ENCODE results near the gene SINHCAF. TPM values are rescaled to one million over a fixed set of nuclear protein-coding genes. Genes with fewer than 3 reads are reported as not detected.
A peak's percentile ranks its signal among the peaks of the same experiment; 100 is the strongest.

SINHCAF gene
- total RNA-seq, 1 donor from 2014 or later: 60.4 TPM

DNA sequence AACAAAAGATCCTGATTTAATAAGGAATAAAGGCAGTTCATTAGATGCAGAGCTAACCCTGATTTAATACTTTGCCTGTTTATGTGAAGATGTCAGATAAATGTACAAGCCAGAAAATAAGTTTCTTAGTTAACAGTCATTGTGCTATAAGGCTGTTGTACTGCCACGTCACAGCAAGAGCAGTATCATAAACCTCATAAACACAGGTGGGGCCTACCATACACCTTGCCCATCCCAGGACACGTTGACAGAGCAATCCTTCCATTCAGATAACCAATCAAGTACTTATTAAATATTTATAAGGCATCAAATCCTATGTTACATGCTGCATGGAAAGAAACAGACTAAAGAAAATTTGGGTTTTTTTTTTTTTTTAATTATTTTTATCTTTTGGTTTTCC lies 36.5 kb downstream of the SINHCAF start:
- Histone ChIP-seq H3K4me3 (no peak overlapping the region), H3K27ac (no peak overlapping the region), H3K4me1 (no peaks in the 10 kb centered on the region), H3K36me3 (peaks cover 0 to 56% of the 10 kb centered on the region in 2 donors), H3K9me3 (no peaks in the 10 kb centered on the region), H3K27me3 (no peaks in the 10 kb centered on the region)
- DNase-seq (ENCODE audit: extremely low spot score in 2 of 2): no peak
- TF ChIP-seq, protein P1, sequence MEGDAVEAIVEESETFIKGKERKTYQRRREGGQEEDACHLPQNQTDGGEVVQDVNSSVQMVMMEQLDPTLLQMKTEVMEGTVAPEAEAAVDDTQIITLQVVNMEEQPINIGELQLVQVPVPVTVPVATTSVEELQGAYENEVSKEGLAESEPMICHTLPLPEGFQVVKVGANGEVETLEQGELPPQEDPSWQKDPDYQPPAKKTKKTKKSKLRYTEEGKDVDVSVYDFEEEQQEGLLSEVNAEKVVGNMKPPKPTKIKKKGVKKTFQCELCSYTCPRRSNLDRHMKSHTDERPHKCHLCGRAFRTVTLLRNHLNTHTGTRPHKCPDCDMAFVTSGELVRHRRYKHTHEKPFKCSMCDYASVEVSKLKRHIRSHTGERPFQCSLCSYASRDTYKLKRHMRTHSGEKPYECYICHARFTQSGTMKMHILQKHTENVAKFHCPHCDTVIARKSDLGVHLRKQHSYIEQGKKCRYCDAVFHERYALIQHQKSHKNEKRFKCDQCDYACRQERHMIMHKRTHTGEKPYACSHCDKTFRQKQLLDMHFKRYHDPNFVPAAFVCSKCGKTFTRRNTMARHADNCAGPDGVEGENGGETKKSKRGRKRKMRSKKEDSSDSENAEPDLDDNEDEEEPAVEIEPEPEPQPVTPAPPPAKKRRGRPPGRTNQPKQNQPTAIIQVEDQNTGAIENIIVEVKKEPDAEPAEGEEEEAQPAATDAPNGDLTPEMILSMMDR (IDR thresholded peaks at IDR 0.05): no peak
- TF ChIP-seq POLR2AphosphoS5 (IDR thresholded peaks at IDR 0.05; ENCODE audit: insufficient read depth in 1 of 2, low read depth in 1 of 2) (no peak), POLR2A (IDR thresholded peaks at IDR 0.05) (no peak)
- intact Hi-C loops (cut with DNase I): no loop called here

DNA sequence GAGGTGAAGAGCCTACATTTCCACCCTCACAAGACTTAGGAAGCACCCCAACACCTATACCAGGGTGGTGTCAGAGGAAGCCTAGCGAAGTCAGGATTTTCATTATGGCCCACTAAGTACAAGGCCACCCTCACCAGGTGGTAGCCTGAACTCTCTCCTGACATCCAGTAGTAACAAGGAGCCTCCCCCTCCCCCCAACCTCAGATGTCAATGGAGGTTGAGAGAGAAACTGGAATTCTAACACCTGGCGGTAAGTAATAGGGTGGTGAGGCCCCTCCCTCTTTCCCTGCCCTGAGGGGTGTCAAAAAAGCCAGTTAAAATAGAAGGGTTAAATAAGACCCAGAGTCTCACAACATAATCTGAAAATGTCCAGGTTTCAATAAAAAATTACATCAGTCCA lies 37.6 kb downstream of the SINHCAF start:
- Histone ChIP-seq H3K9me3 (no peaks in the 10 kb centered on the region), H3K27ac (no peak overlapping the region)
- TF ChIP-seq POLR2A (IDR thresholded peaks at IDR 0.05) (no peak), POLR2AphosphoS5 (IDR thresholded peaks at IDR 0.05; ENCODE audit: insufficient read depth in 1 of 2, low read depth in 1 of 2) (no peak)
- TF ChIP-seq, protein P1 (IDR thresholded peaks at IDR 0.05): no peak

DNA sequence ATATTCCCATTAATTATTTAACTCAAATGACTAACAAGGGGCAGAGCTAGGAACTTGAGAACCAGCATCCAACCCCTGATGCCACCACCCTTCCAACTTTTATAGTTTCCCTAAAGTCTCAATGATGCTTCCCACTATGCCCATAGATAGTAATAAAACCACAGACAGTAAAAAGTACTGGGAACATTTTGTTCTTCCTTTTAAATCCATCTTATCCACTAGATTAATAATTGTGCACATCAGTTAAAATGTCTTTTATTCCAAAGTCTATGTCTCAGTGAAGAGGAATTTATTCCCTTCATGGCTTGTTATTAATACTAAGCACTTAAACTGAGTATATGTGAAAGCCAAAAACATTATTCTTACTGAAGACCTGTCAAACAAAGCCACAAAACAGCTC lies 45.8 kb downstream of the SINHCAF start:
- no peaks in the 10 kb centered on the region for H3K27me3 ChIP-seq
- intact Hi-C loops (cut with DNase I): no loop called here
- H3K9me3 ChIP-seq: no peaks in the 10 kb centered on the region
- H3K4me1 ChIP-seq: no peaks in the 10 kb centered on the region
- TF ChIP-seq, protein P1 (IDR thresholded peaks at IDR 0.05): no peak
- TF ChIP-seq POLR2AphosphoS5 (IDR thresholded peaks at IDR 0.05; ENCODE audit: insufficient read depth in 1 of 2, low read depth in 1 of 2) (peak in 1 of 2 donors; percentile 27), POLR2A (IDR thresholded peaks at IDR 0.05) (no peak)
- no peak overlapping the region for H3K4me3 ChIP-seq
- H3K27ac ChIP-seq: no peak overlapping the region
- no peak for DNase-seq (ENCODE audit: extremely low spot score in 2 of 2)
- H3K36me3 ChIP-seq: peaks cover 0 to 15% of the 10 kb centered on the region in 2 donors

More for the DNA sequence above, 37.6 kb downstream of the SINHCAF start:
- DNase-seq (ENCODE audit: extremely low spot score in 2 of 2): no peak
- intact Hi-C loops (cut with DNase I): no loop called here
- no peaks in the 10 kb centered on the region for H3K4me1 ChIP-seq
- peaks cover 0 to 47% of the 10 kb centered on the region in 2 donors for H3K36me3 ChIP-seq
- no peak overlapping the region for H3K4me3 ChIP-seq
- no peaks in the 10 kb centered on the region for H3K27me3 ChIP-seq

DNA sequence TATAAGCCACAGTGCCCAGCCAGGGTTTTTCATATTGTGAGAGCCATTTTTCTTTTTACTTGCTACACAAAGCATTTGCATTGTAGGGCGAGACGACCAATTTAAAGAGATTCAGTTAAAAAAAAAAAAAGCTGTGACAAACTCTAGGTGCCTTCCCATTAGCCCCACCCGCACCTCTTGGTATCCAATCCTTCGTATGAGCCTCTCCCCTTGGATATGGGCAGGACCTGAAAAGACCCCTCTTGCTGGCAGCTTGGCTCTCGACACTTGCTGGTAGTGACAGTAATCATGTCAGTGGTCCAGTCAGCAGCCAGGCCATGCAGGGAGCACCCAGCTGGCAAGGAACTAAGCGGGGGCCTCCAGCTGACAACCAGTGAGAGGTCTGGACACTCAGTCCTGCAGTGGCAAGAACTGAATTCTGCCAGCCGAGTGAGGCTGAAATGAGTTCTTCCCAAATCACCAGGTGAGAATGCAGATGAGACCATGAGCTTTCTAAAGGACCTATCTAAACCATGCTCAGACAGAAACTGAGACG lies 46.5 kb downstream of the SINHCAF start:
- intact Hi-C loops (cut with DNase I): loop anchor here (10.0 kb wide), 1 partner anchor 435 kb away; no protein-coding TSS in a partner anchor
- TF ChIP-seq, protein P1 (IDR thresholded peaks at IDR 0.05): no peak
- TF ChIP-seq POLR2AphosphoS5 (IDR thresholded peaks at IDR 0.05; ENCODE audit: insufficient read depth in 1 of 2, low read depth in 1 of 2) (no peak), POLR2A (IDR thresholded peaks at IDR 0.05) (no peak)
- Histone ChIP-seq H3K4me3 (no peak overlapping the region), H3K27ac (no peak overlapping the region), H3K27me3 (no peaks in the 10 kb centered on the region), H3K9me3 (no peaks in the 10 kb centered on the region), H3K4me1 (no peaks in the 10 kb centered on the region), H3K36me3 (peaks cover 0 to 7% of the 10 kb centered on the region in 2 donors)
- no peak for DNase-seq (ENCODE audit: extremely low spot score in 2 of 2)

DNA sequence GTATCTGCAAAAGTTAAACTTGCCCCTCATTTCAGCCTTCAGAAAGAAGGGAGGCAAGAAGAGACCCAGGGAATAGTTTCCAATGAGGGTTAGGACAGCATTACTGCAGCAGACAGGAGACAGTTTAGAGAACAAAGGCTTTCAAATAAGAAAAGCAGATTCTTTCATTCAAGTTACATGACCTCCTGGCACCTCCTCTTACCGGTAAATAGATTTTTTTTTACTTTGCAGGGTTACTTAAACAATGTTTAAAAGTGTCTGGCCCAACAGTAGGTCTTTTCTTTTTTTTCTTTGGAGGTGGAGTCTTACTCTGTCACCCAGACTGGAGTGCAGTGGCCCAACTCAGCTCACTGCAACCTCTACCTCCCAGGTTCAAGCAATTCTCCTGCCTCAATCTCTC lies 47.1 kb downstream of the SINHCAF start:
- peaks cover 0 to 7% of the 10 kb centered on the region in 2 donors for H3K36me3 ChIP-seq
- no peak overlapping the region for H3K27ac ChIP-seq

More for the DNA sequence above, 47.1 kb downstream of the SINHCAF start:
- intact Hi-C loops (cut with DNase I): loop anchor here (10.0 kb wide), 1 partner anchor 434 kb away; no protein-coding TSS in a partner anchor
- Histone ChIP-seq H3K4me1 (no peaks in the 10 kb centered on the region), H3K4me3 (no peak overlapping the region), H3K9me3 (no peaks in the 10 kb centered on the region), H3K27me3 (no peaks in the 10 kb centered on the region)
- no peak for DNase-seq (ENCODE audit: extremely low spot score in 2 of 2)
- TF ChIP-seq POLR2AphosphoS5 (IDR thresholded peaks at IDR 0.05; ENCODE audit: insufficient read depth in 1 of 2, low read depth in 1 of 2) (no peak), POLR2A (IDR thresholded peaks at IDR 0.05) (no peak)
- TF ChIP-seq, protein P1 (IDR thresholded peaks at IDR 0.05): no peak

Measured in vagina (tissue), 2 donors.